NCI-H2081 treated with DMSO at 0.1 percent for 48 hours (cell line): ENCODE measurements around the gene CFB.
"Not testable (repeated sequence)": the region's sequence is repeated elsewhere in the genome, so short reads cannot be mapped to it uniquely, and the experiment has no call there.

ENCODE experiments used
- DNase-seq: peaks from one replicate; lab custom pipeline; 2025; lab: John Stamatoyannopoulos, UW

The CFB gene

DNA sequence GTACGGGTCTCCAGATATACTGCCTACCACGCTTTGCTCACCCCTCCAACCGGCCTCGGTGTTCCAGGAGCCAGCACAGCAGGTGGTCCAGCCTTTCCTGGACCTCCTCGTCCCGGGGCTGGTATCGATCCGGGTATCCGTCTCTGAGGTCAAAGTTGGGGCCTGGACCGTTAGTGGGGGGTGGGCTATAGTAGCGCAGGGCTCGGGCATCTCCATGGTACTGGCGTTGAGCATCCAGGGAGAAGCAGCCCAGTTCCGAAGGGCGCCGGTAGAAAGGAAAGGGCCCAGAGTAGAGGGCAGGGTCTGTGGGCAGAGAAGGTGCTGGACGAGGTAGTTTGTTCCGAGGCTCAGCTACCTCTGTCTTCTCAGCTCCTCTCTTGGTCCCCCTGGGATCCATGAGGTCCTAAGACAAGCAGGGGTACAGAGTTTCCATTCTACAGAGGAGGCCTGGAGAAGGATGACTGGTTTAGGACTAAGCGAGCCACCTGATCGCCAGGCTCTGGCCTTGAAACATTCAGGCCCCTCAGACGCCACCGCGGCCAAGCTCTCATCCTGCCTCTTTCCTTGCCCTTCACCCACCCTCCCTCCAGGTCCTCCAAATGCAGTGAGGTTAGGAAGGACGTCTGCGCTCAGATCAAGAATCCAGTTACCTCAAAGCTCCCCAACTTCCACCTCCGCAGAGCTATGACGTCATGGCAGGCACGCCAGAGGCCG, 25.5 kb downstream of the CFB start:
- DNase-seq = no peak

GRCh38 chr6:31971993-31972708, 26.3 kb downstream of the CFB start, which contains the start of gene DXO:
TSS of gene DXO (minus strand) at chr6:31972138. CDS start at chr6:31971675, 463 bp downstream.
- DNase-seq = peak; percentile 89

- no peak for DNase-seq
Observed at GRCh38 chr6:31972709-31973350, 26.9 kb downstream of the CFB start.

- not testable (repeated sequence) for DNase-seq
Observed at GRCh38 chr6:31976065-31976464, 30.2 kb downstream of the CFB start.

GRCh38 chr6:31977816-31978431, 32.0 kb downstream of the CFB start:
- no peak for DNase-seq

DNA sequence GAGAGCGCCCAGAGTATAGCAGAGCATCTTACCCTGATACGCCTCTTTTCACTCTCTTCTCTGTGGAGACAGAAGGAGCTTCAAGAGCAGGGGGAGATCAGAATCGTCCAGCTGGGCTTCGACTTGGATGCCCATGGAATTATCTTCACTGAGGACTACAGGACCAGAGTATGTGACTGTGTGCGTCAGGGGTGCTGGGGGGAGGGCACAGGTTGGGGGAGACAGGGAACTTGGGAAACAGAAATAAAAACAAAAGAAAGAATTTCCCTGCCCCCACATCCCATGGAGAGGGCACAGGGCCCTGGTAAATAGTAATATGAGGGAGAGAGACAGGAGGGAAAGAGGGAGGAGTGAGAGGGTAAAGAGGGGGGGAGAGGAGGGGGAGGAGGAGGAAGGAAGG, 32.9 kb downstream of the CFB start:
- DNase-seq = no peak

DNA sequence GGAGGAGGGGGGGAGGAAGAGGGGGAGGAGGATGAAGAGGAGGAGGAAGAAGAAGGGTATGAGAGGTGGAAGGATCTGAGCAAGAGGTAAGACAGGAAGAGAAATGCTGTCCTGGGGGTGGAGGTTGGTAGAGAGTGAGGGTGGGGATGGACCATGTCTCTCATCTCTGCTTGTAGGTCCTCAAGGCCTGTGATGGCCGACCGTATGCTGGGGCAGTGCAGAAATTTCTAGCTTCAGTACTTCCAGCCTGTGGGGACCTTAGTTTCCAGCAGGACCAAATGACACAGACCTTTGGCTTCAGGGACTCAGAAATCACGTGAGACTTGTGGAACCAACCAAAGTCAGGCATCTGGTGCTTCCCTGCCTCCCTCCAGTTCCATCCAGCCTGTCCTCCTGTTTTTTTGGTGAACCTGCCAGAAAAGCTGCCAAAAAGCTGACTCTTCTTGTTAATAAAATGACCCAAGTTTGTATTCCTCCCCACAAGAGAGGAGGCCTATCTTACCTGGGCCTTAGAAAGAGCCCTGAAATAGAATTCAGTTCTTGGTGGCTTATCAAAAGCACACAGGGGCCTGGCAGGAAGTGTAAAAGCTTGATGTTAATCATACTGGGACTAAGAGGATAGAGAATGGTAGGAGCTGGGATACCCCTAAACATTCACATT, 33.5 kb downstream of the CFB start:
- DNase-seq = no peak

GRCh38 chr6:31980195-31980876, 34.4 kb downstream of the CFB start:
- DNase-seq = not testable (repeated sequence)

DNA sequence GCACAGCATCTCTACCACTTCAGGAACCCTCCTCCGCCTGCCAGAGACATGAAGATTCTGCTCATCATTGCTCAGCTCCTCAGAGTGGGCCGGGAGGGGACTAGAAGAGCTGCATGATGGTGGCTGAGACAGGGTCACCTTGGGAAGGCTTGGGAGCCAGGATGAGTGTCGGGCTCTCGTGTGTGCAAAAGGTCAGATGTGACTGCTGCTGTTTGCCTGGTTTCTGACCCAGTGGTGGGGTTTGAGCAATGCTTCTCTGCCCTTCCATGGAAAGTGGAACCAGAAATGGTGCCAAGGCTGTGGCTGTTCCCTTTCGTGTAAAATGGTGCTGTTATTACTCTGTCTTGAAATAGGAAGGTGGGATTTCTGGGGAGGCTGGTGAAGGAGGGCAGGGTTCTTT, 35.1 kb downstream of the CFB start:
- DNase-seq = not testable (repeated sequence)

DNA sequence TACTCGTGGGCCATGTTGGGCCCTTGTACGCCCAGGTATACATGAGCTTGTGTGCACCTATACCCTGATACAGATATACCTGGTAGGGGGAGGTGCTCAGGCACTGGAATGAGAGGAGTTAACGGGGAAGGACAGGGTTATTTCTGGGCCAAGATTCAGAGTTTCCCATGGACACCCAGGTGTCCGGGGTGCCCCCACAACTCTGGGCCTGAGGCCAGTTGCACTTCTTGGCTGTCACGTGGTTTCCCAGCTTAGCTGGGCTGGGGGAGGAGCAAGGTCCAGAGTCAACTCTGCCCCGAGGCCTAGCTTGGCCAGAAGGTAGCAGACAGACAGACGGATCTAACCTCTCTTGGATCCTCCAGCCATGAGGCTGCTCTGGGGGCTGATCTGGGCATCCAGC, 35.8 kb downstream of the CFB start, which contains the start of gene C4A:
Gene C4A, plus strand, starts transcription at position 314 of the 400 bp plus-strand sequence. Its CDS starts 51 bp downstream, at position 365.
- DNase-seq = not testable (repeated sequence)

DNA sequence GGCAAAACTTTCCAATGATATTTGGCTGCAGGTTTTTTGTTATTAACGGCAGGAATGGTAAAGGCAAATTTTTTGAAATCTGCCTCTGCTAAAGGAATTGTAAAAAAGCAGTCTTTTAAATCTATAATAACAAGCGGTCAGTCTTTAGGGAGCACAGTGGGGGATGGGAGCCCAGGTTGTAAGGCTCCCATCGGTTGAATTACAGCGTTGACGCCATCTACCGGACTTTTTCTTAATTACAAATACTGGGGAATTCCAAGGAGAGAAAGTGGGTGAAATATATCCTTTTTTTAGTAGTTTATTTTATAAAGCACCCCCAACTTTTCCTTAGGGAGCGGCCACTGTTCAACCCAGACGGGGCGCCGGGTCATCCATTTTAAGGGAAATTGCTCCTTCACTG, 43.5 kb downstream of the CFB start:
- DNase-seq = not testable (repeated sequence)

- not testable (repeated sequence) for DNase-seq
Observed at GRCh38 chr6:31994421-31994820, 48.5 kb downstream of the CFB start.

GRCh38 chr6:31996385-31996784, 50.5 kb downstream of the CFB start:
- DNase-seq = not testable (repeated sequence)
